ENCODE measurements around the gene ACTL6A.

The ACTL6A gene

GRCh38 chr3:179608931-179609720, 46.4 kb downstream of the ACTL6A start:
- Mint-ChIP-seq H3K27ac (no peak overlapping the region), H3K27me3 (ENCODE audit: low read depth, poor library complexity) (peaks cover 3% of the 10 kb centered on the region)

GRCh38 chr3:179610066-179610465, 47.3 kb downstream of the ACTL6A start:
- peaks cover 12% of the 10 kb centered on the region for H3K4me1 Mint-ChIP-seq
- DNase-seq, result no peak
- TF ChIP-seq CTCF (IDR thresholded peaks at IDR 0.05), result no peak
- H3K27me3 Mint-ChIP-seq (ENCODE audit: low read depth, poor library complexity), result no peaks in the 10 kb centered on the region
- no peak overlapping the region for H3K27ac Mint-ChIP-seq
- H3K4me3 Mint-ChIP-seq, result no peak overlapping the region
- H3K9me3 Mint-ChIP-seq, result no peaks in the 10 kb centered on the region
- H3K36me3 Mint-ChIP-seq (ENCODE audit: low read depth), result peaks cover 31% of the 10 kb centered on the region

More at GRCh38 chr3:179608931-179609720, 46.4 kb downstream of the ACTL6A start:
- H3K4me3 Mint-ChIP-seq, result no peak overlapping the region
- no peaks in the 10 kb centered on the region for H3K9me3 Mint-ChIP-seq
- peaks cover 20% of the 10 kb centered on the region for H3K4me1 Mint-ChIP-seq
- no peak for DNase-seq
- TF ChIP-seq CTCF (IDR thresholded peaks at IDR 0.05), result no peak
- peaks cover 31% of the 10 kb centered on the region for H3K36me3 Mint-ChIP-seq (ENCODE audit: low read depth)

- Mint-ChIP-seq H3K27ac (no peak overlapping the region), H3K4me3 (no peak overlapping the region), H3K36me3 (ENCODE audit: low read depth) (peaks cover 34% of the 10 kb centered on the region), H3K9me3 (peaks cover 7% of the 10 kb centered on the region), H3K4me1 (no peaks in the 10 kb centered on the region), H3K27me3 (ENCODE audit: low read depth, poor library complexity) (no peaks in the 10 kb centered on the region)
- no peak for DNase-seq
- no peak for TF ChIP-seq CTCF (IDR thresholded peaks at IDR 0.05)
Observed at GRCh38 chr3:179613807-179614206, 51.1 kb downstream of the ACTL6A start.

GRCh38 chr3:179615458-179616173, 52.9 kb downstream of the ACTL6A start:
- no peak overlapping the region for H3K27ac Mint-ChIP-seq
- H3K4me3 Mint-ChIP-seq, result no peak overlapping the region
- no peaks in the 10 kb centered on the region for H3K4me1 Mint-ChIP-seq
- no peak for TF ChIP-seq CTCF (IDR thresholded peaks at IDR 0.05)
- peaks cover 15% of the 10 kb centered on the region for H3K9me3 Mint-ChIP-seq
- no peak for DNase-seq
- H3K27me3 Mint-ChIP-seq (ENCODE audit: low read depth, poor library complexity), result no peaks in the 10 kb centered on the region
- peaks cover 42% of the 10 kb centered on the region for H3K36me3 Mint-ChIP-seq (ENCODE audit: low read depth)

GRCh38 chr3:179622023-179622422, 59.3 kb downstream of the ACTL6A start:
- no peak for TF ChIP-seq CTCF (IDR thresholded peaks at IDR 0.05)
- Mint-ChIP-seq H3K4me3 (no peak overlapping the region), H3K36me3 (ENCODE audit: low read depth) (peaks cover 86% of the 10 kb centered on the region), H3K27ac (no peak overlapping the region), H3K9me3 (peaks cover 22% of the 10 kb centered on the region), H3K4me1 (no peaks in the 10 kb centered on the region), H3K27me3 (ENCODE audit: low read depth, poor library complexity) (no peaks in the 10 kb centered on the region)
- no peak for DNase-seq

Data from nephron progenitor cell (in vitro differentiated cells).